Right lobe of liver (tissue), 6 donors: ENCODE data around the gene HCAR1. TPM values are rescaled to one million over a fixed set of nuclear protein-coding genes. Genes with fewer than 3 reads are reported as not detected.

Experiments used
- ATAC-seq, 4 donors: fragments of 200-7000 bp; cut with Tn5 transposase; one replicate each; pipeline ENCODE4 v1.9.1; 2020; ENCODE audit warnings: mild to moderate bottlenecking in 4 of 4, moderate library complexity in 4 of 4
- DNase-seq, 3 donors: peaks; one replicate each; pipeline ENCODE4 v3.0.0-alpha.2; 2020
- H3K27ac ChIP-seq, 3 donors: fragments of 200-600 bp; one replicate each; pipeline ENCODE4 v1.8.0; 2022
- H3K27me3 ChIP-seq, 2 donors: fragments of 200-600 bp; one replicate each; pipeline ENCODE4 v1.8.0; 2022
- H3K36me3 ChIP-seq, 4 donors: fragments of 200-600 bp; sonication (generic) in 1 of 4; one replicate each; pipeline versions ENCODE4 v1.5.1 to v1.8.0; 2017 to 2022; ENCODE audit warnings: control low read depth in 1 of 4
- H3K4me1 ChIP-seq, 4 donors: fragments of 200-600 bp; sonication (generic) in 1 of 4; one replicate each; pipeline versions ENCODE4 v1.5.1 to v1.8.0; 2017 to 2022; ENCODE audit warnings: control low read depth in 1 of 4
- H3K4me3 ChIP-seq, 3 donors: fragments of 200-600 bp; one replicate each; pipeline ENCODE4 v1.8.0; 2022
- H3K9me3 ChIP-seq, 4 donors: fragments of 200-600 bp; sonication (generic) in 1 of 4; one replicate each; pipeline versions ENCODE4 v1.5.1 to v1.8.0; 2017 to 2022; ENCODE audit warnings: control low read depth in 1 of 4
- POLR2A ChIP-seq: fragments of 450-650 bp; IDR thresholded peaks from one replicate; pipeline ENCODE4 v1.6.1; 2017; ENCODE audit warnings: antibody characterized with exemption, mild to moderate bottlenecking
- WGBS: methylation state at CpG from one replicate; pipeline ENCODE4 v1.1.6; 2018; ENCODE audit warnings: low coverage, low lambda C conversion rate; ENCODE audit not compliant: insufficient coverage; ENCODE audit errors: missing lambda C conversion rate; 5-methylcytosine and 5-hydroxymethylcytosine counted together
- intact Hi-C, 2 donors: fragments of 100-400 bp; cut with DNase I; formaldehyde crosslinking; loops; one replicate each; pipeline versions ENCODE4 v1.11.2 to v1.14.1; 2022
- total RNA-seq, 6 experiments: library from RNA; depleted of rRNA in 2 of 6; stranded (reverse); fragments of >200 nt in 2 of 6; fragmentation: NEBNext Ultra II Directional in 3 of 6; extraction: Animal tissue kit (Norgen Biotek cat#: 25700) in 3 of 6; gene quantifications; one replicate each; pipeline versions ENCODE4 v1.1.0 to v1.2.4, GENCODE V29; 2016 to 2023
- TF ChIP-seq, protein P1 (sequence below), 4 donors: fragments of 200-600 bp in 3 of 4; fragments of 450-650 bp in 1 of 4; IDR thresholded peaks; one replicate each; pipeline versions ENCODE4 v1.5.1 to v1.8.0; 2016 to 2022; ENCODE audit warnings: antibody characterized with exemption in 4 of 4, mild to moderate bottlenecking in 2 of 4
- donor health status: DM: no; HTN: yes; CAD: no.
- donor health status: DM: no; HTN: no; CAD: no.
- donor health status: DM: no; HTN: no; CAD: no.
- donor health status: DM: no; HTN: yes; CAD: no.
- donor health status: DM: no; HTN: yes; CAD: no.

Gene HCAR1
- total RNA-seq, 6 experiments from 2014 or later, result not detected

DNA sequence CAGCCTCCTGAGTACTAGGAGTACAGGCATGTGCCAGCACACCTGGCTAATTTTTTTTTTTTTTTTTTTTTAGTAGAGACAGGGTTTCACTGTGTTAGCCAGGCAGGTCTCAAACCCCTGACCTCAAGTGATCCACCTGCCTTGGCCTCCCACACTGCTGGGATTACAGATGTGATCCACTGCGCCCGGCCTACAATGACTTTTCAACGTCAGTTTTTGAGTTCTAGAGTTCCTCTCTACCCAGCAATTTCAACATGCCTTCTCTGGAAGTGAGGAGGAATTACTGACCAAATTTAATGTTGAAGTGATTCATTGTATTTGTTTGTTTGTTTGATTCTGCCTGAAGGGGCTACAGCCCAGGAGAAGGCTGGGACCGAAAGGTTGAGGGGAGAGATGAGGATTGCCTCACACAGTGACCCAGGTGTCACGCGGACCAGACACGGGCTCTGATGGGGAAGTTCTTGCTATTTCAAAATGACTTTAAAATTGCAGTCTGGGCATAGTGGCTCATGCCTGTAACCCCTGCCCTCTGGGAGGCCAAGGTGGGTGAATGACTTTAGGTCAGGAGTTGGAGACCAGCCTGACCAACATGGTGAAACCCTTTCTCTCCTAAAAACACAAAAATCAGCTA, 13.4 kb upstream of the HCAR1 start:
- ATAC-seq (peak; percentile 42 to 68 (median 56)), DNase-seq (peak; percentile 55 to 63 (median 62))
- Histone ChIP-seq H3K4me1 (no peaks in the 10 kb centered on the region), H3K9me3 (no peaks in the 10 kb centered on the region), H3K27ac (no peak overlapping the region), H3K27me3 (no peaks in the 10 kb centered on the region), H3K4me3 (no peak overlapping the region), H3K36me3 (no peaks in the 10 kb centered on the region)
- intact Hi-C loops, result no loop called here
- no peak for TF ChIP-seq POLR2A
- TF ChIP-seq, protein P1, sequence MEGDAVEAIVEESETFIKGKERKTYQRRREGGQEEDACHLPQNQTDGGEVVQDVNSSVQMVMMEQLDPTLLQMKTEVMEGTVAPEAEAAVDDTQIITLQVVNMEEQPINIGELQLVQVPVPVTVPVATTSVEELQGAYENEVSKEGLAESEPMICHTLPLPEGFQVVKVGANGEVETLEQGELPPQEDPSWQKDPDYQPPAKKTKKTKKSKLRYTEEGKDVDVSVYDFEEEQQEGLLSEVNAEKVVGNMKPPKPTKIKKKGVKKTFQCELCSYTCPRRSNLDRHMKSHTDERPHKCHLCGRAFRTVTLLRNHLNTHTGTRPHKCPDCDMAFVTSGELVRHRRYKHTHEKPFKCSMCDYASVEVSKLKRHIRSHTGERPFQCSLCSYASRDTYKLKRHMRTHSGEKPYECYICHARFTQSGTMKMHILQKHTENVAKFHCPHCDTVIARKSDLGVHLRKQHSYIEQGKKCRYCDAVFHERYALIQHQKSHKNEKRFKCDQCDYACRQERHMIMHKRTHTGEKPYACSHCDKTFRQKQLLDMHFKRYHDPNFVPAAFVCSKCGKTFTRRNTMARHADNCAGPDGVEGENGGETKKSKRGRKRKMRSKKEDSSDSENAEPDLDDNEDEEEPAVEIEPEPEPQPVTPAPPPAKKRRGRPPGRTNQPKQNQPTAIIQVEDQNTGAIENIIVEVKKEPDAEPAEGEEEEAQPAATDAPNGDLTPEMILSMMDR (IDR thresholded peaks at IDR 0.05), result no peak
- 68% methylated on average over 7 of the region's 7 CpGs for WGBS

- no peaks in the 10 kb centered on the region for H3K36me3 ChIP-seq
- H3K9me3 ChIP-seq, result no peaks in the 10 kb centered on the region
- H3K27ac ChIP-seq, result no peak overlapping the region
- H3K4me1 ChIP-seq, result no peaks in the 10 kb centered on the region
- no peak for TF ChIP-seq POLR2A
- TF ChIP-seq, protein P1 (IDR thresholded peaks at IDR 0.05), result no peak
- H3K4me3 ChIP-seq, result no peak overlapping the region
- WGBS, result 83% methylated on average over 4 of the region's 7 CpGs
- no peaks in the 10 kb centered on the region for H3K27me3 ChIP-seq
- DNase-seq (peak in 1 of 3 donors; percentile 15), ATAC-seq (no peak)
- intact Hi-C loops, result no loop called here
These were observed 9.7 kb upstream of the HCAR1 start for GRCh38 chr12:122740351-122740750.

DNA sequence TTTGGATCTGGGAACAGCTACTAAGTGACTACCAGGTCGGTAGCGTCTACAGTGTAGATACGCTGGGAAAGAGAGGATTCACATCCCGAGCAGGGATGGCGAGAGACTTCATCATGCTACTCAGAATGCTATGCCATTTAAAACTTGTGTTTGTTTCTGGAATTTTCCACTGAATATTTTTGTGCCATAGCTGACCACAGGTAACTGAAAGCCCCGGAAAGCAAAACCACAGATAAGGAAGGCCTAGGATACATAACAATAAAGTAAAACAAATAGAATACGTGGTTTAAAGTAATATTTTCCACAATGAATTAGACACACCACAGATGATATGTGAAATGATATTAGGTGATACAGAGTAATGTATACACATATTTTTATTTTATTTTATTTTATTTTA, 7.9 kb upstream of the HCAR1 start:
- intact Hi-C loops, result no loop called here
- Histone ChIP-seq H3K4me3 (no peak overlapping the region), H3K9me3 (no peaks in the 10 kb centered on the region), H3K27ac (no peak overlapping the region), H3K36me3 (no peaks in the 10 kb centered on the region), H3K27me3 (no peaks in the 10 kb centered on the region), H3K4me1 (no peaks in the 10 kb centered on the region)
- ATAC-seq (no peak), DNase-seq (peak in 1 of 3 donors; percentile 21)
- 78% methylated on average over 7 of the region's 7 CpGs for WGBS
- TF ChIP-seq POLR2A, result no peak
- TF ChIP-seq, protein P1 (IDR thresholded peaks at IDR 0.05), result no peak

DNA sequence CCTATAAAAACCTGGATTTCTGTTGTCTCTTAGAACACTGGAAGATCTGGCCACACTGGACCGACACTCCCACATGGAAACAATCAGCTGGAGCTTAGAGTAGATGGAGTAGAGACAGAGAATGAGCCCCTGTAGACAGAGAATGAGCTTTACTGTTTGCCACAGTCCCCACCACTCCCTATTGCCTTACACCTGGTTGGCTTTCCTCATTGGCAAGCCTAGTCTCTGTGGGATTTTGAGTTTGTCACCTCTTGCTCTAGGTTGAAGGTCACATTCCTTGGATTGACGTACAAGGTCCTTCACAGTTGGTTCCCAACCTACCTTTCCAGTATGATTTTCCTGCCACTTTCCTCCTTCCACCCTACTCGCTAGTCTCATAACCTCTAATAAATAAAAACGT, 2.0 kb upstream of the HCAR1 start:
- H3K4me3 ChIP-seq, result no peak overlapping the region
- no peaks in the 10 kb centered on the region for H3K27me3 ChIP-seq
- intact Hi-C loops, result no loop called here
- no peaks in the 10 kb centered on the region for H3K4me1 ChIP-seq
- ATAC-seq, result no peak
- WGBS, result 71% methylated on average over 4 of the region's 4 CpGs
- no peaks in the 10 kb centered on the region for H3K9me3 ChIP-seq
- TF ChIP-seq, protein P1 (IDR thresholded peaks at IDR 0.05), result no peak
- TF ChIP-seq POLR2A, result no peak
- H3K27ac ChIP-seq, result no peak overlapping the region
- no peaks in the 10 kb centered on the region for H3K36me3 ChIP-seq
- DNase-seq, result no peak
